CD4-positive, alpha-beta memory T cell (primary cell): ENCODE measurements around the gene SNX21. TPM values are rescaled to one million over a fixed set of nuclear protein-coding genes. Genes with fewer than 3 reads are reported as not detected.

Experiments used
- CTCF ChIA-PET: fragments of 350-600 bp; sonication (Branson Sonifier 250); formaldehyde crosslinking; loops from one replicate; lab custom pipeline; 2021; ENCODE audit warnings: inconsistent platforms; ENCODE audit not compliant: partially characterized antibody; lab: Charles Lee
- POLR2A ChIA-PET: fragments of 350-600 bp; sonication (Branson Sonifier 250); formaldehyde crosslinking; loops from one replicate; lab custom pipeline; 2021; ENCODE audit not compliant: partially characterized antibody; lab: Charles Lee
- DNase-seq, 5 donors: peaks; one replicate each; pipeline versions ENCODE4 v3.0.0 to v3.0.0-alpha.2; 2020 to 2022; ENCODE audit warnings: mixed read lengths in 1 of 5
- H3K27ac ChIP-seq: one replicate; pipeline ENCODE4 v1.7.0; 2013; ENCODE audit warnings: low read depth, low read length
- H3K27me3 ChIP-seq: 2 replicates; pipeline ENCODE4 v1.7.0; 2013; ENCODE audit warnings: mild to moderate bottlenecking, low read length, moderate library complexity; ENCODE audit not compliant: insufficient read depth
- H3K36me3 ChIP-seq: 2 replicates; pipeline ENCODE4 v1.7.0; 2013; ENCODE audit warnings: mild to moderate bottlenecking, low read length, moderate library complexity; ENCODE audit not compliant: insufficient read depth
- H3K4me1 ChIP-seq: 2 replicates; pipeline ENCODE4 v1.7.0; 2013; ENCODE audit warnings: mild to moderate bottlenecking, low read length, moderate library complexity; ENCODE audit not compliant: insufficient read depth
- H3K4me3 ChIP-seq, 2 donors: one replicate each; pipeline ENCODE4 v1.7.0; 2013; ENCODE audit warnings: low read length in 2 of 2, mild to moderate bottlenecking in 1 of 2
- H3K9me3 ChIP-seq, 2 donors: one replicate each; pipeline ENCODE4 v1.7.0; 2013; ENCODE audit warnings: low read length in 2 of 2, control low read depth in 1 of 2; ENCODE audit not compliant: control insufficient read depth in 1 of 2
- H3K27ac Mint-ChIP-seq, 7 donors: one replicate each; pipeline ENCODE4 v1.8.0; 2020 to 2021; ENCODE audit warnings: mixed read lengths in 7 of 7, mild to moderate bottlenecking in 6 of 7, inconsistent platforms in 3 of 7, moderate library complexity in 3 of 7
- H3K27me3 Mint-ChIP-seq, 2 donors: one replicate each; pipeline ENCODE4 v1.8.0; 2020 to 2021; ENCODE audit warnings: mixed read lengths in 2 of 2
- H3K36me3 Mint-ChIP-seq, 2 donors: one replicate each; pipeline ENCODE4 v1.8.0; 2020 to 2021; ENCODE audit warnings: mixed read lengths in 2 of 2, inconsistent platforms in 1 of 2, mild to moderate bottlenecking in 1 of 2
- H3K4me1 Mint-ChIP-seq, 4 donors: one replicate each; pipeline ENCODE4 v1.8.0; 2020 to 2021; ENCODE audit warnings: mixed read lengths in 4 of 4, mild to moderate bottlenecking in 1 of 4
- H3K4me3 Mint-ChIP-seq, 8 donors: one replicate each; pipeline ENCODE4 v1.8.0; 2020 to 2021; ENCODE audit warnings: mixed read lengths in 8 of 8, mild to moderate bottlenecking in 7 of 8, moderate library complexity in 6 of 8, inconsistent platforms in 3 of 8
- H3K9me3 Mint-ChIP-seq, 8 donors: one replicate each; pipeline ENCODE4 v1.8.0; 2020 to 2021; ENCODE audit warnings: mixed read lengths in 8 of 8, mild to moderate bottlenecking in 5 of 8, inconsistent platforms in 3 of 8, moderate library complexity in 1 of 8
- intact Hi-C: fragments of 100-400 bp; cut with micrococcal nuclease; formaldehyde crosslinking; loops from one replicate; pipeline ENCODE4 v1.15.1; 2023
- polyA plus RNA-seq, 2 donors: library from polyadenylated mRNA; unstranded; fragments of 300-500 nt; fragmentation: Illumina TruSeq; gene quantifications; one replicate each; pipeline ENCODE4 v1.2.3, GENCODE V29; 2021
- total RNA-seq, 2 experiments: library from RNA; stranded (reverse); gene quantifications; one replicate each; pipeline ENCODE4 v1.2.3, GENCODE V29; 2021

The SNX21 gene
- total and polyA plus RNA-seq, 4 experiments from 2014 or later = 0.20 to 3.5 (median 2.2) TPM

- no peaks in the 10 kb centered on the region for H3K9me3 ChIP-seq
- H3K36me3 Mint-ChIP-seq = peaks cover 0 to 19% of the 10 kb centered on the region in 2 donors
- no peaks in the 10 kb centered on the region for H3K27me3 Mint-ChIP-seq
- H3K36me3 ChIP-seq = peaks cover 12% of the 10 kb centered on the region
- peaks cover 0 to 5% (median 0%) of the 10 kb centered on the region in 8 donors for H3K9me3 Mint-ChIP-seq
- CTCF ChIA-PET = interaction anchor here (0.7 to 3.3 kb wide), 18 partner anchors 9 to 96 kb away, joined by 3 to 18 read pairs (median 4); partner anchors contain the start of genes PCIF1 and ZSWIM1
- POLR2A ChIA-PET = interaction anchor here (0.9 to 9.9 kb wide), 16 partner anchors 8 to 81 kb away, joined by 3 to 141 read pairs (median 4); partner anchors contain the start of genes ACOT8, PCIF1, UBE2C and ZNF335
- peaks cover 39% of the 10 kb centered on the region for H3K4me1 ChIP-seq
- peaks cover 20 to 53% (median 34%) of the 10 kb centered on the region in 4 donors for H3K4me1 Mint-ChIP-seq
- H3K27me3 ChIP-seq = no peaks in the 10 kb centered on the region
- H3K4me3 ChIP-seq = peak overlapping the region; percentile 69 to 79
- intact Hi-C loops = loop anchor here (2.0 kb wide), 1 partner anchor 66 kb away; no protein-coding TSS in a partner anchor
- DNase-seq = peak; percentile 25 to 63 (median 37)
- H3K4me3 Mint-ChIP-seq = peak overlapping the region; percentile 91 to 97 (median 93)
- H3K27ac ChIP-seq = peak overlapping the region; percentile 74
- H3K27ac Mint-ChIP-seq = peak overlapping the region; percentile 73 to 94 (median 87)
Measured at GRCh38 chr20:45890077-45890984, 56.7 kb downstream of the SNX21 start.

DNA sequence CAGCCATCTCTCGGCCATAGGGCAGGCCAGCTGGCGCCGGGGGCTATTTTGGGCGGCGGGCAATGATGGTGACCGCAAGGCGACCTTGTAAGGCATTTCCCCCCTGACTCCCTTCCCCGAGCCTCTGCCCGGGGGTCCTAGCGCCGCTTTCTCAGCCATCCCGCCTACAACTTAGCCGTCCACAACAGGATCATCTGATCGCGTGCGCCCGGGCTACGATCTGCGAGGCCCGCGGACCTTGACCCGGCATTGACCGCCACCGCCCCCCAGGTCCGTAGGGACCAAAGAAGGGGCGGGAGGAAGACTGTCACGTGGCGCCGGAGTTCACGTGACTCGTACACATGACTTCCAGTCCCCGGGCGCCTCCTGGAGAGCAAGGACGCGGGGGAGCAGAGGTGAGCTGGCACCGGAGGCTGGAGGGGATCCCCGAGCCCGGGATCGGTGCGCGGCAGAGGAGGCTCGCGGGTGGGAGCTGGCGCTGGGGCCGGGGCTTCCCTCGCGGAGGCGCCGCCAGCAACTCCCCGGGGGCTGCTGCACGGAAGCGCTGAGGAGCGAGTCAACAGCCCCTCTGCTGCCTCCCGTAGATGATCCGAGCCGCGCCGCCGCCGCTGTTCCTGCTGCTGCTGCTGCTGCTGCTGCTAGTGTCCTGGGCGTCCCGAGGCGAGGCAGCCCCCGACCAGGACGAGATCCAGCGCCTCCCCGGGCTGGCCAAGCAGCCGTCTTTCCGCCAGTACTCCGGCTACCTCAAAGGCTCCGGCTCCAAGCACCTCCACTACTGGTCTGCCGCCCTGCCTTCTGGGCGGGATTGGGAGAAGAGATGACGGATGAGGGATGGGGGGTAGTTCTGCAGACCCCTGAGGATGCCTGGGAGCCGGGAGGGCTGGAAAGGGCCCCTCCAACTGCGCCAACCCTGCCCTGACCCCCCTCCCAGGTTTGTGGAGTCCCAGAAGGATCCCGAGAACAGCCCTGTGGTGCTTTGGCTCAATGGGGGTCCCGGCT lies 57.7 kb downstream of the SNX21 start, which contains the start of the genes CTSA and NEURL2:
TSS of gene CTSA (plus strand) at position 351 of the 999 bp plus-strand sequence. CDS start at position 585, 234 bp downstream.
TSS of gene NEURL2 (minus strand) at position 224 of the 999 bp plus-strand sequence. CDS start at position 7, 217 bp downstream.
- no peaks in the 10 kb centered on the region for H3K9me3 ChIP-seq
- Mint-ChIP-seq H3K27ac (peak within 1 kb of the TSS; percentile 76 to 94 (median 90)), H3K27me3 (no peaks in the 10 kb centered on the region), H3K36me3 (peaks cover 0 to 19% of the 10 kb centered on the region in 2 donors), H3K9me3 (peaks cover 0 to 5% (median 0%) of the 10 kb centered on the region in 8 donors), H3K4me1 (peaks cover 19 to 48% (median 33%) of the 10 kb centered on the region in 4 donors), H3K4me3 (peak within 1 kb of the TSS; percentile 91 to 97 (median 93))
- H3K4me1 ChIP-seq = peaks cover 37% of the 10 kb centered on the region
- CTCF ChIA-PET = interaction anchor here (0.6 to 3.5 kb wide), 16 partner anchors 9 to 91 kb away, joined by 3 to 18 read pairs (median 4); partner anchors contain the start of genes PCIF1 and ZSWIM1
- H3K27me3 ChIP-seq = no peaks in the 10 kb centered on the region
- peak; percentile 79 to 88 (median 83) for DNase-seq
- peaks cover 12% of the 10 kb centered on the region for H3K36me3 ChIP-seq
- POLR2A ChIA-PET = interaction anchor here (0.9 to 9.9 kb wide), 15 partner anchors 9 to 80 kb away, joined by 3 to 141 read pairs (median 4); partner anchors contain the start of genes ACOT8, PCIF1, ZNF335 and ZSWIM1
- peak within 1 kb of the TSS; percentile 69 to 79 for H3K4me3 ChIP-seq
- H3K27ac ChIP-seq = peak within 1 kb of the TSS; percentile 74
- intact Hi-C loops = loop anchor here (1.0 to 2.0 kb wide), 5 partner anchors 34 to 92 kb away; partner anchors contain the start of genes ACOT8, ZNF335 and ZSWIM3

DNA sequence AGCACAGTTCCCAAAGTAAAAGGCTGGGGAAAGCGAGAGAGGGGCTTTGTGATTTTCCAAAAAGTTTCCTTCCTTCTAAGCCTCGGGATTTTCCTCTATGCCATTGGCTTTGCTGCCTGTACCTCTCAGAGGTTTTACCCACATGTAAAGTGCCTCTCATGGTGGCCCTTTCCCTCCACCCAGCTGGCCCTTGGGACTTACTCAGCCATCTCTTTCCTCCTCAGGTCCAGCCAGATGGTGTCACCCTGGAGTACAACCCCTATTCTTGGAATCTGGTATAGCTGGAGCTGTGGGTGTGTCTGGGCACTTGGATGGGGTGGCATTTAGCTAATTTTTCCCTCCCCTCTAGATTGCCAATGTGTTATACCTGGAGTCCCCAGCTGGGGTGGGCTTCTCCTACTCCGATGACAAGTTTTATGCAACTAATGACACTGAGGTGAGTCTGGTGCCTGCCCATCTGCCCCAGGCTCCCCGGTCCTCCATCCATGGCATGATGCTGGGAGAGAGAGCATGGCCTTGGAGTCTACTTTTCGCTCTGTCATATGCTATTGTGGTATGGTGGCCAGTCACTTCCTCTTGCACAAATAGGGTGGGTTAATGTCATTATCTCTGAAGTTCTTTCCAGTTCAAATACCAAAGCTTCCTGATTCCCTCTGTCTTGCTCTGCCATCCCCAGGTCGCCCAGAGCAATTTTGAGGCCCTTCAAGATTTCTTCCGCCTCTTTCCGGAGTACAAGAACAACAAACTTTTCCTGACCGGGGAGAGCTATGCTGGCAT lies 58.6 kb downstream of the SNX21 start:
- DNase-seq = no peak
- CTCF ChIA-PET = interaction anchor here (0.5 to 3.5 kb wide), 10 partner anchors 10 to 121 kb away, joined by 3 to 15 read pairs (median 4); partner anchors contain the start of genes DNTTIP1, PCIF1 and WFDC3
- Histone ChIP-seq H3K9me3 (no peaks in the 10 kb centered on the region), H3K27me3 (no peaks in the 10 kb centered on the region), H3K4me3 (peak overlapping the region; percentile 69 to 79), H3K4me1 (peaks cover 37% of the 10 kb centered on the region), H3K27ac (peak overlapping the region; percentile 74), H3K36me3 (peaks cover 12% of the 10 kb centered on the region)
- POLR2A ChIA-PET = interaction anchor here (0.5 to 9.9 kb wide), 12 partner anchors 10 to 113 kb away, joined by 3 to 141 read pairs (median 4); partner anchors contain the start of genes ACOT8, PCIF1, ZNF335 and ZSWIM1
- Mint-ChIP-seq H3K9me3 (peaks cover 0 to 5% (median 0%) of the 10 kb centered on the region in 8 donors), H3K4me1 (peaks cover 19 to 44% (median 33%) of the 10 kb centered on the region in 4 donors), H3K36me3 (peaks cover 0 to 20% of the 10 kb centered on the region in 2 donors), H3K27me3 (no peaks in the 10 kb centered on the region), H3K4me3 (peak overlapping the region; percentile 91 to 97 (median 93)), H3K27ac (peak overlapping the region; percentile 64 to 93 (median 88))
- intact Hi-C loops = no loop called here

Other genes with a start within 250 kb of the SNX21 start
- not detected for gene WFDC10A, start 204.1 kb upstream of the SNX21 start, total RNA-seq
- not detected for gene WFDC10A, start 204.1 kb upstream of the SNX21 start, polyA plus RNA-seq
- not detected for gene WFDC9, start 202.5 kb upstream of the SNX21 start, total RNA-seq
- gene WFDC9, start 202.5 kb upstream of the SNX21 start, polyA plus RNA-seq = not detected
- not detected for gene WFDC11, start 163.6 kb upstream of the SNX21 start, total RNA-seq
- not detected for gene WFDC11, start 163.6 kb upstream of the SNX21 start, polyA plus RNA-seq
- not detected for gene WFDC13, start 131.8 kb upstream of the SNX21 start, total RNA-seq
- gene WFDC13, start 131.8 kb upstream of the SNX21 start, polyA plus RNA-seq = not detected
- not detected for gene WFDC10B, start 128.8 kb upstream of the SNX21 start, total RNA-seq
- not detected for gene WFDC10B, start 128.8 kb upstream of the SNX21 start, polyA plus RNA-seq
- not detected for gene SPINT4, start 111.5 kb upstream of the SNX21 start, total RNA-seq
- gene SPINT4, start 111.5 kb upstream of the SNX21 start, polyA plus RNA-seq = not detected
- gene WFDC3, start 41.9 kb upstream of the SNX21 start, total RNA-seq = not detected
- not detected for gene WFDC3, start 41.9 kb upstream of the SNX21 start, polyA plus RNA-seq
- gene DNTTIP1, start 41.8 kb upstream of the SNX21 start, total RNA-seq = 10 to 100 TPM; 18.6 TPM
- gene DNTTIP1, start 41.8 kb upstream of the SNX21 start, polyA plus RNA-seq = 10 to 100 TPM; 37.3 to 49.9 TPM
- under 1 TPM; 0.55 to 0.61 TPM for gene UBE2C, start 21.2 kb upstream of the SNX21 start, total RNA-seq
- under 1 TPM in 1 of 2 donors, not detected in 1; 0.36 TPM for gene UBE2C, start 21.2 kb upstream of the SNX21 start, polyA plus RNA-seq
- gene TNNC2, start 6.5 kb upstream of the SNX21 start, total RNA-seq = not detected
- gene TNNC2, start 6.5 kb upstream of the SNX21 start, polyA plus RNA-seq = under 1 TPM; 0.61 to 0.67 TPM
- gene ACOT8, start 23.6 kb downstream of the SNX21 start, total RNA-seq = 10 to 100 TPM; 30.6 to 33.4 TPM
- gene ACOT8, start 23.6 kb downstream of the SNX21 start, polyA plus RNA-seq = 10 to 100 TPM; 38.0 to 54.3 TPM
- 1 to 10 TPM; 6.7 to 7.1 TPM for gene ZSWIM3, start 23.8 kb downstream of the SNX21 start, total RNA-seq
- gene ZSWIM3, start 23.8 kb downstream of the SNX21 start, polyA plus RNA-seq = 1 to 10 TPM in 1 of 2 donors, under 1 TPM in 1; 0.77 to 2.5 TPM
- 10 to 100 TPM; 18.2 to 18.5 TPM for gene ZSWIM1, start 47.4 kb downstream of the SNX21 start, total RNA-seq
- 1 to 10 TPM in 1 of 2 donors, under 1 TPM in 1; 0.86 to 8.5 TPM for gene ZSWIM1, start 47.4 kb downstream of the SNX21 start, polyA plus RNA-seq
- 1 to 10 TPM; 2.8 to 4.7 TPM for gene SPATA25, start 53.8 kb downstream of the SNX21 start, total RNA-seq
- gene SPATA25, start 53.8 kb downstream of the SNX21 start, polyA plus RNA-seq = under 1 TPM in 1 of 2 donors, not detected in 1; 0.38 TPM
- 1 to 10 TPM; 5.5 to 5.6 TPM for gene NEURL2, start 57.4 kb downstream of the SNX21 start, total RNA-seq
- gene NEURL2, start 57.4 kb downstream of the SNX21 start, polyA plus RNA-seq = under 1 TPM; 0.29 to 0.75 TPM
- gene CTSA, start 57.5 kb downstream of the SNX21 start, total RNA-seq = 100 to 1,000 TPM; 102 to 103 TPM
- 100 to 1,000 TPM; 143 to 165 TPM for gene CTSA, start 57.5 kb downstream of the SNX21 start, polyA plus RNA-seq
- gene PLTP, start 78.4 kb downstream of the SNX21 start, total RNA-seq = under 1 TPM in 1 of 2 experiments, not detected in 1; 0.19 TPM
- gene PLTP, start 78.4 kb downstream of the SNX21 start, polyA plus RNA-seq = under 1 TPM; 0.29 to 0.69 TPM
- 10 to 100 TPM; 63.1 to 69.4 TPM for gene PCIF1, start 100.9 kb downstream of the SNX21 start, total RNA-seq
- gene PCIF1, start 100.9 kb downstream of the SNX21 start, polyA plus RNA-seq = 10 to 100 TPM; 70.9 to 83.4 TPM
- 10 to 100 TPM; 62.5 to 63.2 TPM for gene ZNF335, start 138.4 kb downstream of the SNX21 start, total RNA-seq
- gene ZNF335, start 138.4 kb downstream of the SNX21 start, polyA plus RNA-seq = 10 to 100 TPM in 1 of 2 donors, 1 to 10 TPM in 1; 6.4 to 16.5 TPM
- gene MMP9, start 175.1 kb downstream of the SNX21 start, total RNA-seq = 10 to 100 TPM; 32.9 to 35.3 TPM
- gene MMP9, start 175.1 kb downstream of the SNX21 start, polyA plus RNA-seq = not detected
- not detected for gene SLC12A5, start 195.4 kb downstream of the SNX21 start, total RNA-seq
- not detected for gene SLC12A5, start 195.4 kb downstream of the SNX21 start, polyA plus RNA-seq